K562 (cell line): ENCODE data around the gene C1orf105. TPM values are rescaled to one million over a fixed set of nuclear protein-coding genes. Genes with fewer than 3 reads are reported as not detected.

Experiments used
- ARID1B ChIP-seq: fragments of 450-650 bp; IDR thresholded peaks from 2 replicates; pipeline ENCODE4 v1.6.1; 2016; ENCODE audit warnings: antibody characterized with exemption, mild to moderate bottlenecking, inconsistent platforms
- CTBP1 ChIP-seq: fragments of 450-650 bp; IDR thresholded peaks from 2 replicates; pipeline ENCODE4 v1.6.1; 2016; ENCODE audit warnings: borderline replicate concordance
- CUX1 ChIP-seq: fragments of 200-800 bp; sonication (Bioruptor generic); IDR thresholded peaks from 2 replicates; pipeline ENCODE4 v1.6.1; 2016; ENCODE audit warnings: missing genetic modification characterization, missing compliant biosample characterization
- DMBX1 ChIP-seq: fragments of 250-450 bp; sonication (Bioruptor Pico); IDR thresholded peaks from 2 replicates; pipeline ENCODE4 v1.8.0; 2022; ENCODE audit warnings: inconsistent platforms, mild to moderate bottlenecking, moderate library complexity, borderline replicate concordance
- E2F3 ChIP-seq: fragments of 250-450 bp; sonication (Bioruptor Pico); IDR thresholded peaks from 2 replicates; pipeline ENCODE4 v1.4.0; 2020; ENCODE audit warnings: mild to moderate bottlenecking
- EHMT2 ChIP-seq: fragments of 450-650 bp; IDR thresholded peaks from 2 replicates; pipeline ENCODE4 v1.6.1; 2018; ENCODE audit warnings: antibody characterized with exemption
- FOS ChIP-seq: IDR thresholded peaks from 3 replicates; pipeline ENCODE4 v1.6.1; 2011; ENCODE audit not compliant: insufficient read length; ENCODE audit errors: extremely low read depth
- HBP1 ChIP-seq: fragments of 450-650 bp; formaldehyde crosslinking; IDR thresholded peaks from 2 replicates; pipeline ENCODE4 v1.4.0; 2022; ENCODE audit warnings: missing genetic modification characterization
- NFIC ChIP-seq: fragments of 450-650 bp; IDR thresholded peaks from 2 replicates; pipeline ENCODE4 v1.6.1; 2017; ENCODE audit warnings: mild to moderate bottlenecking, inconsistent platforms
- NRF1 ChIP-seq, 2 experiments: fragments of 450-650 bp; IDR thresholded peaks in 1 of 2; conservative IDR thresholded peaks in 1 of 2; 2 replicates each; pipeline ENCODE4 v1.6.1; 2014; ENCODE audit warnings: mild to moderate bottlenecking in 2 of 2
- RBBP5 ChIP-seq: fragments of 200-600 bp; sonication (generic); IDR thresholded peaks from 2 replicates; pipeline ENCODE4 v1.6.1; 2012; ENCODE audit warnings: borderline replicate concordance, mild to moderate bottlenecking, low read length, control low read depth, inconsistent platforms; ENCODE audit not compliant: insufficient read depth, poor library complexity, severe bottlenecking
- RBM15 ChIP-seq: fragments of 200-400 bp; formaldehyde crosslinking; IDR thresholded peaks from 2 replicates; pipeline ENCODE4 v1.6.1; 2018; ENCODE audit warnings: mild to moderate bottlenecking, low read length, moderate library complexity; ENCODE audit not compliant: insufficient read depth
- ZBTB7A ChIP-seq: IDR thresholded peaks from 2 replicates; pipeline ENCODE4 v1.6.1; 2011; ENCODE audit warnings: low read depth, mild to moderate bottlenecking, low read length, moderate library complexity, borderline replicate concordance; ENCODE audit not compliant: control insufficient read depth
- ZNF253 ChIP-seq: fragments of 250-450 bp; sonication (Bioruptor Pico); conservative IDR thresholded peaks from 2 replicates; pipeline ENCODE4 v1.6.1; 2021; ENCODE audit warnings: mild to moderate bottlenecking
- ZNF707 ChIP-seq: fragments of 250-450 bp; sonication (Bioruptor Pico); conservative IDR thresholded peaks from 2 replicates; pipeline ENCODE4 v1.8.0; 2022; ENCODE audit warnings: inconsistent platforms, mild to moderate bottlenecking, moderate library complexity
- polyA plus RNA-seq, 8 experiments: library from polyadenylated mRNA; depleted of rRNA in 4 of 8; stranded (reverse) in 5 of 8; unstranded in 3 of 8; fragments of >200 nt; fragmentation: Nextera tagmentation in 2 of 8; fragmentation: Illumina TruSeq in 1 of 8; extraction: Ambion mirVana in 2 of 8; extraction: Trizol in 1 of 8; gene quantifications; 2 replicates each; pipeline versions ENCODE4 v1.2.1 to v1.2.3, GENCODE V29; 2011 to 2014; ENCODE audit warnings: inconsistent platforms in 1 of 8, missing spikeins in 1 of 8
- total RNA-seq, 7 experiments: library from RNA; depleted of rRNA in 6 of 7; stranded (reverse); fragments of >200 nt in 6 of 7; fragmentation: Illumina TruSeq in 2 of 7; extraction: Trizol in 2 of 7; gene quantifications; 2 replicates each; pipeline versions ENCODE4 v1.2.1 to v1.2.3, GENCODE V29; 2011 to 2021; ENCODE audit warnings: low replicate concordance in 1 of 7
- TF ChIP-seq, protein P1 (sequence below): sonication (generic); formaldehyde crosslinking; IDR thresholded peaks from 2 replicates; pipeline ENCODE4 v1.8.0; 2022; ENCODE audit warnings: mild to moderate bottlenecking, missing genetic modification reagents
- TF ChIP-seq, protein P2 (sequence below): sonication (generic); formaldehyde crosslinking; IDR thresholded peaks from 2 replicates; pipeline ENCODE4 v1.8.0; 2022; ENCODE audit warnings: missing genetic modification reagents, mild to moderate bottlenecking, moderate library complexity, borderline replicate concordance

The C1orf105 gene
- total and polyA plus RNA-seq, 9 of the 15 experiments (the other 6 are each of a cell fraction or from before 2014, with no cell fraction given), result 0.08 TPM; not detected in 8

DNA sequence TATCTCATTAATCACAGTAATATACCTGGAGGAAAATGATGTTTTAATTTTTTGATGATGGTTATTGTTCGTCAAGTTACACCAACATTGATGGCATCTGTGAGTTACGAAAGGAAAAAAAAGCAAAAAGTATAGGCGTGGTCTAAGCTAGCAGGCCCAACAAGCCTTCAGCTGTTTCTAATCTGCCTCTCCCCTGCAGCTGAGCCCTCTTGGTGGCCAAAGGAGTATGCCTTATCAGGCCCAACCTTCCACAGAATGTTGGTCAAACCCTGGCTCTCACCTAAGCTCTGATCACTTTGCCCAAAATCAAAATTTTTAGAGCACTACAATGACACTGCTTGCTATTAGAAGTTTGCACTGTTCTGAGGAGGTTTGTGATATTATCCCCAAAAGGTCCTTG lies 4.9 kb downstream of the C1orf105 start (continued):
- TF ChIP-seq, protein P1, sequence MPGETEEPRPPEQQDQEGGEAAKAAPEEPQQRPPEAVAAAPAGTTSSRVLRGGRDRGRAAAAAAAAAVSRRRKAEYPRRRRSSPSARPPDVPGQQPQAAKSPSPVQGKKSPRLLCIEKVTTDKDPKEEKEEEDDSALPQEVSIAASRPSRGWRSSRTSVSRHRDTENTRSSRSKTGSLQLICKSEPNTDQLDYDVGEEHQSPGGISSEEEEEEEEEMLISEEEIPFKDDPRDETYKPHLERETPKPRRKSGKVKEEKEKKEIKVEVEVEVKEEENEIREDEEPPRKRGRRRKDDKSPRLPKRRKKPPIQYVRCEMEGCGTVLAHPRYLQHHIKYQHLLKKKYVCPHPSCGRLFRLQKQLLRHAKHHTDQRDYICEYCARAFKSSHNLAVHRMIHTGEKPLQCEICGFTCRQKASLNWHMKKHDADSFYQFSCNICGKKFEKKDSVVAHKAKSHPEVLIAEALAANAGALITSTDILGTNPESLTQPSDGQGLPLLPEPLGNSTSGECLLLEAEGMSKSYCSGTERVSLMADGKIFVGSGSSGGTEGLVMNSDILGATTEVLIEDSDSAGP, result no peak
- TF ChIP-seq NRF1 (conservative IDR thresholded peaks at IDR 0.05 in 1 of 2, IDR thresholded peaks at IDR 0.05 in 1 of 2) (no peak), FOS (no peak), ZNF253 (CRISPR knock-in tag) (no peak), DMBX1 (CRISPR knock-in tag) (0 out of 2 replicates have a peak, but pooled peaks have one; percentile 55), CTBP1 (peak; percentile 20; the same call in 1 of the 2 replicates), EHMT2 (peak; percentile 83), ZNF707 (CRISPR knock-in tag) (no peak), NFIC (peak; percentile 46), RBBP5 (no peak), ARID1B (peak; percentile 84), ZBTB7A (no peak), E2F3 (no peak), RBM15 (no peak), CUX1 (CRISPR knock-in tag) (peak; percentile 80; the same call in 1 of the 2 replicates), HBP1 (CRISPR knock-in tag) (no peak)
- TF ChIP-seq, protein P2, sequence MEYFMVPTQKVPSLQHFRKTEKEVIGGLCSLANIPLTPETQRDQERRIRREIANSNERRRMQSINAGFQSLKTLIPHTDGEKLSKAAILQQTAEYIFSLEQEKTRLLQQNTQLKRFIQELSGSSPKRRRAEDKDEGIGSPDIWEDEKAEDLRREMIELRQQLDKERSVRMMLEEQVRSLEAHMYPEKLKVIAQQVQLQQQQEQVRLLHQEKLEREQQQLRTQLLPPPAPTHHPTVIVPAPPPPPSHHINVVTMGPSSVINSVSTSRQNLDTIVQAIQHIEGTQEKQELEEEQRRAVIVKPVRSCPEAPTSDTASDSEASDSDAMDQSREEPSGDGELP, result peak; percentile 97
